NCI-H2029 (cell line): Measurements from ENCODE around the gene SNRK.

Source experiments
- DNase-seq: peaks from one replicate; lab custom pipeline; 2025; lab: John Stamatoyannopoulos, UW

Gene SNRK

GRCh38 chr3:43372007-43372740 lies 85.8 kb downstream of the SNRK start:
- DNase-seq, result no peak

DNA sequence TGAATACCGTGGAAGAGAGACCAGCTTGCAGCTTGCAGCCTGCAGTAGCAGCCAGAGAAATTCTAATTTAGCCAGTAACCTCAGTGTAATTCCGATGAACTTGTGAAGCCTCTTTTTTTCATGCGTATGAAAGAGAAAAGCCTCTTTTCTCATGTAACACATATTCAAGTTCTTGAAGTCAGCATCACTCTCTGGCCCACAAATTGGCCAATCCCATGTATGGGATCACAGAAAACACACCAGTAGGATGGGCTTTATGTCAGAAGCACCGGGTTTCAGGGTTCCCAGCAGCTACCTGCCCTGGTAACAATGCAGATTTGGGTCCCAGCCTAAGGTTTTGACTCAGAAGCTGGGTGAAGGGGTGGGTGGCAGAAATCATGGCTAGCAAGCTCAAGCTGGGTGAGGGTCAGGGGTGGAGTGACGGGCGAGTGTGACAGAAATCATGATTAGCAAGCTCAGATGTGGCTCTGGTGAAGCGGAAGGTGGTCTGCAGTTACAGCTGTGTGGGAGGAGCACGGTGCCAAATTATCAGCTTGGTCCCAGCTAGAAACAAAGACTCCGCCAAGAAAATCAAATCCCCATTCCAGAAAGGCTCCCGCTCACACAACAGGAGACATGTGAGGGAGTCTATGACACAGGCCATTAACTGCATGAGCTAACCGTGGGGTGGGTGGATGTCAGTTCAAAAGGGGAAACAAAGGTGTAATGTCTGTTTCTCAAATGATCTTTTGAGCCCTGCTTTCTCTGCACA lies 86.6 kb downstream of the SNRK start:
- DNase-seq, result no peak

GRCh38 chr3:43373560-43373928 lies 87.2 kb downstream of the SNRK start:
- DNase-seq, result no peak

DNA sequence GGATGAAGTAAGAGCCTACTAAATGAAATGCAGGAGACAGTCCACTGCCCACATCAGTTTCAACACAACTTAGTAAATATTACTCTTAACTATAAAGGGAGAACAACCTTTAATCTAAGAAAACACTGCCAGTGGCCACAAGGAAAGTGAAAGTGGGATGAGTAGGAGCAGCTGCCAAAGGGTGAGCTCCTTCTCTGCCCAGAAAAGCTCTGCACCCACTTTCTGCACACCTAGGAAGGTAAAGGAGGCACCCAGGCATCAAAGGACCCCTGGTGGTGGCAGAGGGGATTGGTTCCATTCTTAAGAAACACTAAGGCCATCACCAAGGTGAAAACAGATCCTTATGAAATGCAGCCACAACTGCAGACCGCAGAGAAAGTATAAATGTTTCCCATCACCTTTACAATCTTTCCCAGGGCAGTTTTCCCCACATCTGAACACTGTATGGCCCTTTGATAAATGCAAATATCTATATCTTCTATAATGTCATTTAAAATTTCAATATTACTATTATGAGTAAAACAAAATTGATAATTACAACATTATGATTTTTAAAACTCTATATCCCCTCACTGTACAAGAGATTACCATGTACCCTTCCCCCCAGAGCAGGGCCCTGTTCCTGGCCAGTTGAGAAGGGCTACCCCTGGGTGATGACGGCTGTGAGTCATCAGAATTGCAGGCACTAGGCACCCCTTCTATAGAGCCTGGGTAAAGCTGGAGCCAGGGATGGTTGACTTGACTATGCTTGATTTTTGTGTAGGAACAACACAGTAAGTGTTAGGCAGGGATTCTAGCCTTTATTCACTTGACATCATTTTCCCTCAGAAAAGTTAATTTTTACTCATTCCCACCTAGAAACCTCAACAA lies 92.0 kb downstream of the SNRK start:
- peak; percentile 6 for DNase-seq

DNA sequence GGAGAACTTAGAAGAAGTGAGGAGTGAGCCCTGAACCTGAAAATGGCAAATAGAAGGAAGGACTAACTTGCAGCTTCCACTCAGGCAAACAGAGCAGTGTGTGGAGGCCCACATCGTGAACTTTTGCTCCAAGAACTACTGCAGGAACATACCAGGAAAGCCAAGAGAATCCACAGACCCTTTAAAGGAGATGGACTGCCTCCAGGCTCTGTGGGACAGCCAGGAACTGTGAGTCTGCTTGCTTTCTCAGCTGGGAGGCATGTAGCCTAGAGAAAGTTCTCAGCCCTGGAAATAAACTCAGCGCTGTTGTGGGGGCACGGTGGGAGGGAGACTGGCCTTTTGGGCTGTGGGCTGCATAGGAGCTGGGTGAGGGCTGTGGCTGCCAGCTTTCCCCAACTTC lies 93.0 kb downstream of the SNRK start:
- no peak for DNase-seq

DNA sequence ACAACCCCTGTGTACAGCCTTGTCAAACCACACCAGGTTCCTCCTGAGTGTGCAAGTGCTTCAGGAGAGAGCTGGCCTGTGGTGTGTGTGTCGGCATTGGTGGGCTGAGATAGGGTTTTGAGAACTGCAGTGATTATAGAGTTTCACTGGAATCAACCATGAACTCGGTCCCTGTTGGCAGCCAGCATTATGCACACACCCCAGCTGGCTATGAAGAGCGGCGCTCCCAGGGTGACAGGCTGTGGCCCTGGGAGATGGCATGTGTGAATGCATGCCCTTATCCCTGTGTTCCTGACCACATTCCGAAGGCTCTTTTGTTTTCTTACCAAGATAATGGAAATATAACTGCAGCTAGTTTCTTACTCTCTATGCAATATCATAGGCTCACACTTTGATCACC lies 101.8 kb downstream of the SNRK start:
- DNase-seq, result no peak

DNA sequence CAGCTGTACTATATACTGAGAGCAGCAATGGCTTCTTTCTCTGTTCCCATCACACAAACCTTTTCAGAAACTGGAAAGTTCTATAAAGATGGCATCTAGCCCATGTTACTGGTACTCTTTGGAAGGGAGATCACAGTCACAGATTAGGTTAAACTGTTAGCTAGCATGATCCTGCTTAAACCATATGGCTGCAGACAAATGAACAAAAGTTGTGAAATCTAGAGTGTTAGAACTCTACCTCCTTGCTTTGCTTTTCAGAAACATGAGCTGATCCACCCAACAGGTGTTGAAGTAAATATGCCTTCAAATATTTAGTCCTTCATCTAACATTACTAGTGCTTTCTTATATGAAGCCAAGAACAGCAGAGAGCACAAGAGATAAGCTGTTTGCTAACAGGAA lies 102.6 kb downstream of the SNRK start:
- no peak for DNase-seq

DNA sequence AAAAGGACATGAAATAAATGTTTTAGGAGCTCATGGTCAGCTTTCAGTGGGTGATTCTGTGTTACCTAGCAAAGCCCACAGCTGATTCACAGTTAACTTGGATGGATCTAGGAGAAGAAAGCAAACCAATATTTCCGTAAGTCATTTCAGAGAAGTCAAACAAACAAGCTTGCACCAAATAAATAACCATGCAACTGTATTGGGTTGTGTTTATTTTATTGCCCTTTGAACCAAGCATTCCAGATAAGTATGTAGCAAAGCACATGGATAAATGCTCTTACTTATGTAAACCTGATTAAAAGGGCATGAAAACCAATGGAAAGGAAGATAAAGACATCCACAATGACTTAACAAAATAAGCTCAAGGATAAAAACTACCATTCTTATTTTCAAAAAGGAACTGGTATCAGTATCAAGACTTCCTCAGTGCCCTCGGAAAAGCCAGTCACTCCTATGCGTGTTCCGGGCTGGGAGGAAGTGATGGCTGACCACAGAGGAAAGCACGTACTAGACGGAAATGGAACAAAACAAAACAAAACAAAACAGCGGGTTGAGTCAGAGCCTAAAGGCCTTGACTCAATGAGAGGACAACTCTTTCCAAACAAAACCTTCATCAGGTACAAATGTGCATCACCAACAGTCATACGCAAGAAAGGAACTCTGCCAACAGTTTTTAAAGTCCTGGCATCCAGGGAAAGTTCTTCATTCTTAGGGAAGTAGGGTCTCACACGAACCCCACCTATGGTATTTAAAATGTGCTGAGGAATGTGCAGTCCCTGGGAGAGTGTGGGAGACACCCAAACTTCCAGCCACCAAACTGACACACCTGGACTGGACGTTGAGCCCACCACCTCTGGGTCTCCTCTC lies 103.3 kb downstream of the SNRK start:
- no peak for DNase-seq

- no peak for DNase-seq
Measured at GRCh38 chr3:43390255-43390588, 103.9 kb downstream of the SNRK start.

DNA sequence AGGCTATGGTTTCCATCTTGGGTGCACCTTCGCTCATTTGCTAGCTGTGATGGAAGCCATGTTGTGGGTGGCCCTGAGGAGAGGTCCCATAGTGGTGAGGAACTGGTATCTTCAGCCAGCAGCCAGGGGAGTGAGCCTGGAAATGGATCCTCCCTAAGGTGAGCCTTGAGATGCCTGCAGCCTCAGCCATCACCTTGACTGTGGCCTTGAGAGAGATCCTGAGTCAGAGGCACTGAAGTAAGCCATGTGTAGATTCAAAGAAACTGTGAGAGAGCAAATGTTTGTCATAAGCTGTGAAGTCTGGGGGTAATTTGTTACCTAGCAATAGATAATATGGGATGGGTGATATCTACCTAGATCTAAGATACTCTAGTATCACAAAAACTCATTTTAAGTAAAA lies 105.3 kb downstream of the SNRK start:
- DNase-seq, result no peak

DNA sequence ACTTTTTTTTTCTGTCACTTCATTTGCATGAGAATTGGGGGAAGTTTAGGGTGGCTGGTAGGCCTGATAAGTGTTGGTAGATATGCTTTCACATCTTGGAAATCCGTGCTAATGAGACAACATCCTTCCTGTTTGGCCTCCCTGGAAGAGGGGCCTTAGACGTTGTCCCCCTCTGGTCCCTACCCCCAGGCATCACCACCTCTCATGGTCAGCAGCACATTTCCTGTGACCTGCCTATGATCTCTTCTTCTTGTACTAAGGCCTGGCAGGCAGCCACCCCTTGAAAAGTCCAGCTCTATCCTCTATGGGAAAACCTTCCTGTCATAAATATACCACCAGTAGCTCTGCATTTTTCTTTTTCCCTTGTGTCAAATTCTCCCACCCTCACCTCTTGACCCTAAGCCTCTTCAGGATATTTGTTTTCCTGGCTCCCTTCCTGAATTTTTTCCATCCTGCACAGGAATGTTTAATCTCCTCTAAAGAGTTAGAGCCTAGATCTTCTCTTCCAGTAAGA lies 107.8 kb downstream of the SNRK start:
- DNase-seq, result no peak

- no peak for DNase-seq
Measured at GRCh38 chr3:43399034-43399433, 112.7 kb downstream of the SNRK start.

- DNase-seq, result no peak
Measured at GRCh38 chr3:43400167-43400566, 113.8 kb downstream of the SNRK start.
